Activated CD8-positive, alpha-beta T cell treated with anti-CD3 and anti-CD28 coated beads, Interleukin-2, amount 10 ng/mL, durations not matched to agents 7 days and 5 days (primary cell): ENCODE results near the gene MYOG. TPM values are rescaled to one million over a fixed set of nuclear protein-coding genes. Genes with fewer than 3 reads are reported as not detected.

Experiments
- ATAC-seq: fragments of 150-1000 bp; cut with Tn5 transposase; one replicate; pipeline ENCODE4 v1.10.0; 2021; ENCODE audit warnings: moderate library complexity
- CTCF ChIA-PET: fragments of 350-600 bp; sonication (Branson Sonifier 250); formaldehyde crosslinking; loops from one replicate; lab custom pipeline; 2021; ENCODE audit warnings: antibody characterized with exemption; lab: Charles Lee
- POLR2A ChIA-PET: fragments of 350-600 bp; sonication (Branson Sonifier 250); formaldehyde crosslinking; loops from one replicate; lab custom pipeline; 2021; ENCODE audit warnings: antibody characterized with exemption; lab: Charles Lee
- DNase-seq: peaks from one replicate; pipeline ENCODE4 v3.0.0-alpha.2; 2020
- H3K27ac Mint-ChIP-seq: one replicate; pipeline ENCODE4 v1.8.0; 2021; ENCODE audit warnings: mild to moderate bottlenecking, mixed read lengths
- H3K27me3 Mint-ChIP-seq: one replicate; pipeline ENCODE4 v1.8.0; 2021; ENCODE audit warnings: low read depth, mixed read lengths
- H3K36me3 Mint-ChIP-seq: one replicate; pipeline ENCODE4 v1.8.0; 2021; ENCODE audit warnings: low read depth, mixed read lengths
- H3K4me1 Mint-ChIP-seq: one replicate; pipeline ENCODE4 v1.8.0; 2021; ENCODE audit warnings: low read depth, mixed read lengths
- H3K4me3 Mint-ChIP-seq: one replicate; pipeline ENCODE4 v1.8.0; 2021; ENCODE audit warnings: mild to moderate bottlenecking, mixed read lengths
- H3K9me3 Mint-ChIP-seq: one replicate; pipeline ENCODE4 v1.8.0; 2022; ENCODE audit warnings: mixed read lengths; ENCODE audit not compliant: insufficient read depth
- total RNA-seq, 2 experiments: library from RNA; stranded (reverse); gene quantifications; one replicate each; pipeline ENCODE4 v1.2.3, GENCODE V29; 2021

MYOG gene
- not detected for total RNA-seq

DNA sequence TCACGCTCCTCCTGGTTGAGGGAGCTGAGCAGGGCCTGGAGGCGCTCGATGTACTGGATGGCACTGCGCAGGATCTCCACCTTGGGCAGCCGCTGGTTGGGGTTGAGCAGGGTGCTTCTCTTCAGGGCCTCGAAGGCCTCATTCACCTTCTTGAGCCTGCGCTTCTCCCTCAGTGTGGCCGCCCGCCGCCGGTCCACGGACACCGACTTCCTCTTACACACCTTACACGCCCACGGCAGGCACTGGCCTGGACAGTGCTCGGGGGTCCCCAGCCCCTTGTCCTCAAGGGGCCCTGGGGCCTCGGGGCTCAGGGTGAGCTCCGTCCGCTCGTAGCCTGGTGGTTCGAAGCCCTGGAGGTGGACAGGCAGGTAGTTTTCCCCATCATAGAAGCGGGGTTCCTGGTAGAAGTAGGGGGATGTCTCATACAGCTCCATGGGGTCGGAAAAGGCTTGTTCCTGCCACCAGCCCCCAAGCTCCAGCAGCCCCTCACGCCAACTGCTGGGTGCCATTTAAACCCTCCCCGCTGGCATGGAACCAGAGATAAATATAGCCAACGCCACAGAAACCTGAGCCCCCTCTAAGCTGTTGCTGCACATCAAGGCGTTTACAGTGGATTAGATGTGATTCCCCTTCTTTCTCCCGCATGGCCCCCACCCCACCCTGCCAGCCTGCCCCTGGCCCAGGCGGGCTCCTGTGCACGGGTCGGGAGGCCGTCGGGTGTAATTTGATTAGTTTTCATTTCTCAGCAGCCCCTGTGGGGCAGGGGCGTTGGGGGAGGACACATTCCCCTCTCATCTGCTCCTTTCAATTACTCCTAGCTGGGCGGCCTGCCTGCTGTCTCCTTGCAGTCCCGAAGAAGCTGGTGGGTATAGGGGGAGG lies at the start of gene MYOG:
Gene MYOG, minus strand, starts transcription at position 485 of the 879 bp plus-strand sequence. Its CDS starts 51 bp downstream, at position 434.
- Mint-ChIP-seq H3K4me3 (no peak within 1 kb of the TSS), H3K36me3 (no peaks in the 10 kb centered on the region), H3K9me3 (no peaks in the 10 kb centered on the region), H3K4me1 (no peaks in the 10 kb centered on the region), H3K27ac (no peak within 1 kb of the TSS), H3K27me3 (peaks cover 5% of the 10 kb centered on the region)
- DNase-seq (peak; percentile 14), ATAC-seq (no peak)
- CTCF ChIA-PET = interaction anchor here (1.4 kb wide), 1 partner anchor 9 kb away, joined by 3 read pairs; no protein-coding TSS in a partner anchor
- POLR2A ChIA-PET = no interaction called here

DNA sequence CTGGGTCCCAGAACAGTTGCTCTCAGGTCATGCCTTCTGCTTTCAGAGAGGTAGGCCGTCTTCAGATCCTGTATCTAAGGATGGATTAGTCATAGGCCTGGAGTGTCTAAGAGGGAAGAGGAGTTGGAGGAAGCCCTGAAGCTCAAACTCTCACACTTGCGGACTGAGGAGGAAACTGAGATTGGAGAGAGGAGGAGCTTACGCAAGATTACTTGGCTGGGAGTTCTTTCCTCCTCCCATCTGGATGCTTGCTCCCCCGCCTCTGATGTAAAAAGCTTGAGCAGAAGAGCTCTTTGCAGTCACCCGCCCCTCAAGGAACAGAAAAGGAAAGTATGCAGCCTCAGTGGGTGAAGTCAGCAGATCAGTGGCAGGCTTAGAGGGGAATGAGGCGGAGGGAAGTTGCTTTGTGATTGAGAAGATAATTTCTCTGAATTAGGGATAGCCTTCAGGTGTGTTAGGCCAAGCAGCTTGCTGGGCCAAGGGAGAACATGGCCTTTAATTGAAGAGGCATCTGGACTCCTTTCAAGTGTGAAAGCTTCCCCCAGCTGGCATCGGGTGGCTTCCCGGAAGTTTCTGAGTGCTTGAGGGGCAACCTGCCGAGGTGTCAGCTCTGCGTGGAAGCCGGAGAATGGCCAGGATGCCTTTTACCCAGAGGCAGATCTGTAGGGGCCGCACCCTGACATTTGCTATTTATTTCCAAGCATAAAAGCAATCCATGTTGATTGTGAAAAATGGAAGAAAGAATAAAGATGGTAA lies 48.3 kb upstream of the MYOG start:
- POLR2A ChIA-PET = no interaction called here
- H3K36me3 Mint-ChIP-seq = no peaks in the 10 kb centered on the region
- ATAC-seq = no peak
- no peaks in the 10 kb centered on the region for H3K9me3 Mint-ChIP-seq
- CTCF ChIA-PET = interaction anchor here (1.0 to 1.6 kb wide), 2 partner anchors 16 to 38 kb away, joined by 3 to 5 read pairs; no protein-coding TSS in a partner anchor
- H3K27me3 Mint-ChIP-seq = peaks cover 22% of the 10 kb centered on the region
- DNase-seq = no peak
- no peak overlapping the region for H3K27ac Mint-ChIP-seq
- H3K4me1 Mint-ChIP-seq = peaks cover 11% of the 10 kb centered on the region
- H3K4me3 Mint-ChIP-seq = no peak overlapping the region

DNA sequence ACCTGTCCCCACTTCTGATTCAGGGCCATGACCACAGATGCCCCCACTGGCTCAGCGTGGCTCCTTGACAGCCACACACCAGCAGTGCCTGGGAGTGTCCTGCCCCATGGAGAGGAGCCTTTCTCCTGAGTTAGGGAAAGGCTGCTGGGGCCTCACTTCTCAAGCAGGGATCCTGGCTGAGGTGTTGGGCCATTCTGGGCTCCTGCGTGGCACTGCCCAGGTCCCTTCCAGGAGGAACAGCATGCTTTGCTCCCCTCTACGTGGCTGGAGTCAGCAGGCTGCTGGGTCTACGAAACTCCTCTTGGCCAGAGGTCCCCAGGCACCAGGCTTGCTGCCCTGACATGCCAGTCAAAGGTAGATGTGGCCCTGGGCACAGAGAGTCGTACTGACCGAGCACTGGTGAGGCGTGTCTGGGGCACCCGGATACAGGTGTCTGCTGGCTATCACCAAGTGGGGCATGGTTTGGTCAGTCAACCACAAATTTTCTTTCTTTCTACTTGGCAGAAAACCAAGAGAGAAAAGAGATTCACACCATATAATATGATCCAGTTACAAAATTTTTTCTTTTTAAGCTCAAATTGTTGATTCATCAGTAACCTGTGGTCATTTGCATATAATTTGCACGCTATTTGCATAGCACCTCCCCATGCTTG lies 45.9 kb upstream of the MYOG start:
- POLR2A ChIA-PET = no interaction called here
- ATAC-seq (no peak), DNase-seq (no peak)
- H3K36me3 Mint-ChIP-seq = no peaks in the 10 kb centered on the region
- H3K27me3 Mint-ChIP-seq = peaks cover 38% of the 10 kb centered on the region
- CTCF ChIA-PET = interaction anchor here (0.7 to 1.4 kb wide), 2 partner anchors 14 to 18 kb away, joined by 3 to 4 read pairs; no protein-coding TSS in a partner anchor
- H3K27ac Mint-ChIP-seq = no peak overlapping the region
- no peaks in the 10 kb centered on the region for H3K9me3 Mint-ChIP-seq
- H3K4me1 Mint-ChIP-seq = peaks cover 21% of the 10 kb centered on the region
- H3K4me3 Mint-ChIP-seq = no peak overlapping the region

DNA sequence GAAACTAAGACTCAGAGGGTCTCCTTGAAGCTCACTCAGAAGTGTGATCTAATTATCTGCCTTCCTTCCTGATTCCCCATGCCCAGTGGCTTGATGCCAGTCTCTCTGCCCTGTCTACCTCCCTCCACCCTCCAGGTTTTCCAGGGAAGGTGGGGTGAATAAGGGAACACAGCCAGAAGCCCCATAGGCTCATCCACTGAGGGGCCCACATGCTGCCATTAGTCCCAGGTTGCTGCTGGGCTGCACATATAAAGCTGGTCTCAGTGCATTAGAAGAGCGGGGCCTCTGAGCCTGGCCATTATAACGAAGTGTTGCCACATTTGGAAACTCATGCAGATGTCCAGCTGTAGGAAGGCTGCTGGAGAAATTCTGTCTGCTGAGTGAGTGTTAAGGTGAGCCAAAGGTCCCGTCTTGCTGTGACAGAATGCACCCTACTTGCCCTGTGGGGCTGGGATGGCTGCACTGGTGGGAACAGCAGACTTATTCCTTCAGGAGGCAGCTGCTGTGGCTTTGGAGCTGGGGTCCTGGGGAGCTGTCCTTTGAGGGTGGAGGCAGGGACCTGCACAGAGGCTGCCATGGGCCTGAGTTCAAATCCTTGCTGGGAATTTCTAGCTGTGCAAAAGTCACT lies 44.7 kb upstream of the MYOG start:
- ChIA-PET POLR2A (interaction anchor here (0.8 kb wide), 1 partner anchor 9 kb away, joined by 4 read pairs; no protein-coding TSS in a partner anchor), CTCF (interaction anchor here (1.0 to 1.7 kb wide), 5 partner anchors 13 to 137 kb away, joined by 3 to 7 read pairs (median 5); no protein-coding TSS in a partner anchor)
- Mint-ChIP-seq H3K4me3 (no peak overlapping the region), H3K27me3 (peaks cover 47% of the 10 kb centered on the region), H3K27ac (no peak overlapping the region), H3K9me3 (no peaks in the 10 kb centered on the region), H3K36me3 (no peaks in the 10 kb centered on the region), H3K4me1 (peaks cover 10% of the 10 kb centered on the region)
- ATAC-seq = no peak
- DNase-seq = no peak

DNA sequence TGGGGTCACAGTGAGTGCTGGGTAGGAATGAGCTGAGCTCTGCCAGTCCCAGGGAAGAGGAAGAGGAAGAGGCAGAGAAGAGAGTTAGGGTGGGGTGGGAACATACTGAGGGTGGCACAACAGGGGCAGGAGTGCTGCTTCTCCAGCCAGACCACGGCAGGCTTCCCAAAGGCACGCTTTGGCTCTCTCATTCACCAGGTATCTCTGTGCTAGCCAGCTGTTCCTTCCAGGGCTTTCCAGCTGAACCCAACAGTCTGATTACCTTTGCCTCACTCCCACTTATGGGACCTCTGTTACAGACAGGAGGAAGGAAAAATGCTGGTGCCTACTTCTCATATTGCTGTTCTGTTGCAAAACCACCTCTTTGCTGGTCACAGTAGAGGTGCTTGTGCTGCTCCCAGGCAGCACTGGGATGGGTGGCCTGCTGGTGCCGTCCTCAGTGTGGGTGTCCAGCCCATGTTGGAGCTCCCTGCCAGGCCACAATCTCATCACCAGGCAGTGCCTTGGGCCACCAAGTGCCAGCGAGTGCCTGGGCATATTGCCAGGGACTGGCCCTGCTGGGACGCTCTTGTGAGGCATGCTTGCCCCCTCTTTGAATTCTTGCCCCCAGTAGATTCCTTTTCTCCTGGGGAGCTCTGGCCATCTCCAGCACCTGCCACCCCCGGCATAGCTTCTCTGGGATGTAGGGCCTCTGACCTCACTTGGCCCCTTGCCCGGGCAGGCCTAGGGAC lies 43.9 kb upstream of the MYOG start:
- Mint-ChIP-seq H3K27ac (no peak overlapping the region), H3K4me1 (peaks cover 10% of the 10 kb centered on the region), H3K9me3 (no peaks in the 10 kb centered on the region), H3K27me3 (peaks cover 54% of the 10 kb centered on the region), H3K4me3 (no peak overlapping the region), H3K36me3 (no peaks in the 10 kb centered on the region)
- POLR2A ChIA-PET = interaction anchor here (0.8 kb wide), 1 partner anchor 9 kb away, joined by 4 read pairs; no protein-coding TSS in a partner anchor
- CTCF ChIA-PET = interaction anchor here (1.0 to 1.7 kb wide), 5 partner anchors 12 to 138 kb away, joined by 3 to 7 read pairs (median 3); no protein-coding TSS in a partner anchor
- ATAC-seq (no peak), DNase-seq (no peak)

DNA sequence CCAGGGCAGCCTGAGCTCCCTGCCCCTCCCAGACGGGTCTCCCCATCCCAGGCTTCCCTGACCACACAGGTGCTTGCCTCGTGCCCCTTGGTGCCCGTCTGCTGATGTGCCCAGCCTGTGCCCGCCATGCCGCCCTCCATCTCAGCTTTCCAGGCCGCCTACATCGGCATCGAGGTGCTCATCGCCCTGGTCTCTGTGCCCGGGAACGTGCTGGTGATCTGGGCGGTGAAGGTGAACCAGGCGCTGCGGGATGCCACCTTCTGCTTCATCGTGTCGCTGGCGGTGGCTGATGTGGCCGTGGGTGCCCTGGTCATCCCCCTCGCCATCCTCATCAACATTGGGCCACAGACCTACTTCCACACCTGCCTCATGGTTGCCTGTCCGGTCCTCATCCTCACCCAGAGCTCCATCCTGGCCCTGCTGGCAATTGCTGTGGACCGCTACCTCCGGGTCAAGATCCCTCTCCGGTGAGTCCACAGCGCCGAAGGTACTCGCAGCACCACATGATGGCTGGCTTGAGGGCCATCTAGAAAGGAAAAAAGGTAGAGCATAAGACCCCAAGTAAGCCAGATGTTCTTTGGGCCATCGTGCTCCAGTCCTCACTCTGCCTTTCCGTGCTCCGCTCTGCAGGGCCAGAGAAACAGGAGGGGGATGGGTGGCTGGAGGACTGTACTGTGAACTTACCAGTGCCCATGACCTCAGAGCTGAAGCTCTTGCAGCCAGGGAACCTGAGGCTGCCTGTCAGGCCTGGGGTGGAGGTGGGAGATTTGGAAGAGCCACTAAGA lies 43.1 kb upstream of the MYOG start:
- DNase-seq (no peak), ATAC-seq (no peak)
- no peaks in the 10 kb centered on the region for H3K9me3 Mint-ChIP-seq
- peaks cover 10% of the 10 kb centered on the region for H3K4me1 Mint-ChIP-seq
- ChIA-PET CTCF (interaction anchor here (1.0 to 1.4 kb wide), 5 partner anchors 11 to 138 kb away, joined by 3 to 6 read pairs (median 3); no protein-coding TSS in a partner anchor), POLR2A (interaction anchor here (1.0 kb wide), 1 partner anchor 11 kb away, joined by 3 read pairs; no protein-coding TSS in a partner anchor)
- H3K4me3 Mint-ChIP-seq = no peak overlapping the region
- H3K27ac Mint-ChIP-seq = no peak overlapping the region
- H3K27me3 Mint-ChIP-seq = peaks cover 53% of the 10 kb centered on the region
- H3K36me3 Mint-ChIP-seq = no peaks in the 10 kb centered on the region

DNA sequence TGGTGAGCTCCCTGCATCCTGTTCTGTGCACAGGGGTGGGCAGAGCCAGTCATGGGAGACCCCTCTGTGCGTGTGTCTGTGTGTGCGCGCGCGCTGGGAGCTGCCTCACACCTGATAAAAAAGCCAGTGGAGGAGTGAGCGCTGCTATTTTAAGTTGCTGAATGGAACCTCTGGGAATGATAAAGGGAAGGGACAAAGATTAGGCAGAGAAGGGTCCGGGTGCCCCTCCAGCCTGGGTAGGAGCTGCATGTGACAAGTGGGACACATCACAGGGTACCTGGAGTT lies 42.6 kb upstream of the MYOG start:
- Mint-ChIP-seq H3K9me3 (no peaks in the 10 kb centered on the region), H3K4me1 (peaks cover 10% of the 10 kb centered on the region), H3K27me3 (peaks cover 55% of the 10 kb centered on the region), H3K36me3 (no peaks in the 10 kb centered on the region), H3K4me3 (no peak overlapping the region), H3K27ac (no peak overlapping the region)
- DNase-seq = no peak
- no peak for ATAC-seq
- ChIA-PET CTCF (interaction anchor here (1.1 to 1.3 kb wide), 2 partner anchors 44 to 74 kb away, joined by 3 read pairs; no protein-coding TSS in a partner anchor), POLR2A (interaction anchor here (1.0 kb wide), 1 partner anchor 10 kb away, joined by 3 read pairs; no protein-coding TSS in a partner anchor)

DNA sequence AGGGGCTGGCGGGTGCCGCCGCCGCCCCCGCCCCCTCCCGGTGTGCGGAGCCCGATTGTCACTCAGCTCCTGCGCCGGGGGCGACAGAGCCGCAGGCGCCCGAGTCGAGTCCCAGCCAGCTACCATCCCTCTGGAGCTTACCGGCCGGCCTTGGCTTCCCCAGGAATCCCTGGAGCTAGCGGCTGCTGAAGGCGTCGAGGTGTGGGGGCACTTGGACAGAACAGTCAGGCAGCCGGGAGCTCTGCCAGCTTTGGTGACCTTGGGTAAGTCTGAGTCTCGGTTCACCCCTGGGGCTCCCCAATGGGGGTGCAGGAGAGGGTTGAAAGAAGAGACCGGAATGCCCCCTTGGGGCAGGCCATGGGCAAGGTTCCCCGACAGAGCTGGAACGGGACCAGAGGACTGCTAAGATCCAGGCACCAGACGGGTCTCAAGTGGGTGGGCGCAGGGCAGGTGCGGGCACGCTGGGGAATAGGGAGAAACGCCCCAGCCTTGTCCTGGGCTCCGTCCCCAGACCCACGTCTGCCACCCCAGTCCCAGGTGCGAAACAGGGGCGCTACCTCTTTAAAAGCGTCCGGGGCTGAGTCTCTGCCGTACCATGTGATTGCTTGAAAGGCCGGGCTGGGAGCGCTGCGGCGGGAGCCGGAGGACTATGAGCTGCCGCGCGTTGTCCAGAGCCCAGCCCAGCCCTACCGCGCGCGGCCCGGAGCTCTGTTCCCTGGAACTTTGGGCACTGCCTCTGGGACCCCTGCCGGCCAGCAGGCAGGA lies 42.0 kb upstream of the MYOG start, which contains the start of gene ADORA1:
Gene ADORA1, plus strand, starts transcription at position 61 of the 765 bp plus-strand sequence. CDS start 1,116 bp downstream, outside the sequence.
- POLR2A ChIA-PET = interaction anchor here (1.0 kb wide), 1 partner anchor 10 kb away, joined by 3 read pairs; no protein-coding TSS in a partner anchor
- H3K9me3 Mint-ChIP-seq = no peaks in the 10 kb centered on the region
- CTCF ChIA-PET = interaction anchor here (0.7 to 1.3 kb wide), 2 partner anchors 11 to 44 kb away, joined by 3 read pairs; no protein-coding TSS in a partner anchor
- ATAC-seq (peak; percentile 58), DNase-seq (no peak)
- H3K4me3 Mint-ChIP-seq = no peak within 1 kb of the TSS
- H3K36me3 Mint-ChIP-seq = no peaks in the 10 kb centered on the region
- H3K27me3 Mint-ChIP-seq = peaks cover 56% of the 10 kb centered on the region
- no peak within 1 kb of the TSS for H3K27ac Mint-ChIP-seq
- H3K4me1 Mint-ChIP-seq = peaks cover 10% of the 10 kb centered on the region

DNA sequence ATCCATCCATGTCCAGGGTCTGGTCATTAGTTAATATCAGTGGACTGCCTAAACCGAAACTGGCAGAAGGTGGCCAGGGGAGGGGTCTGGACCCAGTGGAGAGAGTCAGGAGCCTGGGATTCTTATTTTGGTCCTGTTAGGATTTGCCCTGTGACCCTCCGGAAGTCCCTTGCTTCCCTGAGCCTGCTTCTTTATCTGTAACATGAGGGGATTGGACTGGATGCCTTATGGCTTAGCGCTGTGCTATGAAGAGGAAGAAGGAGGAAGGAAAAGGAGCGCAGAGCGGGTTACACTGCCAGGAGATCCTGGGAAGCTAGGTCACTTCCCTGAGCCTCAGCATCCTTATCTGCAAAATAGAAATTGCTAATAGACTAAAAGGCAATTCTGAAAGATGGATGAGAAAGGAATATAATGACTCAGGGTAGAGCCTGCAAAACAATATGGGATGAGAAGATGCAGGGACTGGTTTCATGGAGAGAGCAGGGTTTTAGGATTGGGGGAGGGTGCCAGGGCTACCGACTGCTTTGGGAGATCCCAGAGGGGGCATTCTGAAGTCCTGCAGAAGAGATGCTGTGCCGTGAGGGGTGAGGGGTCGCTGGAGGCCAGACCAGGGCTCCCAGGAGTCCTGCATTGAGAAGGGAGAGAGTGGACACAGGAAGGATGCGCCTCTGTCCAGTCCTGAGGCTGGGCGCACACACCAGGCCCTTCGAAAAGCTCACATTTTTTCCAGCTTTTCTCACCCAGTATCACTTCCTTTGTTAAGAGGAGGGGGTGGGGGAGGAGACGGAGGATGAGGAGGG lies 41.3 kb upstream of the MYOG start:
- ATAC-seq (no peak), DNase-seq (no peak)
- Mint-ChIP-seq H3K4me3 (no peak overlapping the region), H3K9me3 (no peaks in the 10 kb centered on the region), H3K4me1 (peaks cover 14% of the 10 kb centered on the region), H3K36me3 (no peaks in the 10 kb centered on the region), H3K27ac (no peak overlapping the region), H3K27me3 (peaks cover 56% of the 10 kb centered on the region)
- ChIA-PET POLR2A (no interaction called here), CTCF (interaction anchor here (0.7 to 1.3 kb wide), 2 partner anchors 12 to 45 kb away, joined by 3 read pairs; no protein-coding TSS in a partner anchor)
